LNCAP (cell line): ENCODE data around the gene MRTFA.

Experiments used
- CTCF ChIP-seq: fragments of 450-650 bp; IDR thresholded peaks from 2 replicates; pipeline ENCODE4 v1.5.1; 2017; ENCODE audit warnings: mild to moderate bottlenecking

MRTFA gene

GRCh38 chr22:40426594-40427333, 209.8 kb downstream of the MRTFA start:
- TF ChIP-seq CTCF: no peak

GRCh38 chr22:40425082-40425481, 211.4 kb downstream of the MRTFA start:
- no peak for TF ChIP-seq CTCF

GRCh38 chr22:40423882-40424640, 212.5 kb downstream of the MRTFA start:
- TF ChIP-seq CTCF: no peak

GRCh38 chr22:40423310-40423688, 213.2 kb downstream of the MRTFA start:
- no peak for TF ChIP-seq CTCF

GRCh38 chr22:40422558-40423309, 213.8 kb downstream of the MRTFA start:
- TF ChIP-seq CTCF: no peak

- TF ChIP-seq CTCF: no peak
Observed at GRCh38 chr22:40421941-40422340, 214.6 kb downstream of the MRTFA start.

GRCh38 chr22:40421082-40421350, 215.5 kb downstream of the MRTFA start:
- no peak for TF ChIP-seq CTCF
